Natural killer cell treated with Interleukin-12 subunit alpha and Interleukin-12 subunit beta and Interleukin-15 and Interleukin-18, amount 100 ng/mL, for 72 hours (primary cell): ENCODE results near the gene PWWP2B. TPM values are rescaled to one million over a fixed set of nuclear protein-coding genes. Genes with fewer than 3 reads are reported as not detected.

Experiments used
- ATAC-seq, 2 donors: fragments of 150-1000 bp; cut with Tn5 transposase in 1 of 2; sonication (Bioruptor Pico), chemical (Tn5 transposase) in 1 of 2; 2 replicates each; pipeline ENCODE4 v1.10.0; 2021
- DNase-seq: peaks from one replicate; pipeline ENCODE4 v3.0.0; 2022; ENCODE audit warnings: low spot score
- H3K27ac Mint-ChIP-seq, 2 donors: 1 replicate in 1 of 2; 2 replicates in 1 of 2; pipeline ENCODE4 v1.8.0; 2022; ENCODE audit warnings: mixed read lengths in 2 of 2, mild to moderate bottlenecking in 1 of 2, moderate library complexity in 1 of 2
- H3K27me3 Mint-ChIP-seq, 2 donors: 1 replicate in 1 of 2; 2 replicates in 1 of 2; pipeline ENCODE4 v1.8.0; 2022; ENCODE audit warnings: mixed read lengths in 2 of 2
- H3K36me3 Mint-ChIP-seq: one replicate; pipeline ENCODE4 v1.8.0; 2022; ENCODE audit warnings: mixed read lengths
- H3K4me1 Mint-ChIP-seq, 2 donors: 1 replicate in 1 of 2; 2 replicates in 1 of 2; pipeline ENCODE4 v1.8.0; 2022; ENCODE audit warnings: low read depth in 2 of 2, mixed read lengths in 2 of 2, mild to moderate bottlenecking in 1 of 2
- H3K4me3 Mint-ChIP-seq: one replicate; pipeline ENCODE4 v1.8.0; 2022; ENCODE audit warnings: mixed read lengths
- H3K9me3 Mint-ChIP-seq: 2 replicates; pipeline ENCODE4 v1.8.0; 2022; ENCODE audit warnings: mixed read lengths
- total RNA-seq, 2 donors: library from RNA; stranded (reverse); gene quantifications; one replicate each; pipeline ENCODE4 v1.2.3, GENCODE V29; 2022

PWWP2B gene
- total RNA-seq, 2 donors from 2014 or later, result 15.2 to 17.9 TPM

GRCh38 chr10:132421847-132422751 lies 25.1 kb downstream of the PWWP2B start:
- DNase-seq (no peak), ATAC-seq (no peak)
- no peaks in the 10 kb centered on the region for H3K27me3 Mint-ChIP-seq
- H3K4me3 Mint-ChIP-seq, result peak overlapping the region; percentile 74
- H3K36me3 Mint-ChIP-seq, result no peaks in the 10 kb centered on the region
- peak overlapping the region; percentile 74 to 82 for H3K27ac Mint-ChIP-seq
- H3K9me3 Mint-ChIP-seq, result no peaks in the 10 kb centered on the region
- H3K4me1 Mint-ChIP-seq, result peaks cover 13 to 25% of the 10 kb centered on the region in 2 donors

- H3K4me1 Mint-ChIP-seq, result peaks cover 13 to 25% of the 10 kb centered on the region in 2 donors
- H3K27me3 Mint-ChIP-seq, result no peaks in the 10 kb centered on the region
- no peak for DNase-seq
- peak overlapping the region; percentile 74 for H3K4me3 Mint-ChIP-seq
- ATAC-seq, result no peak
- peak overlapping the region; percentile 74 to 82 for H3K27ac Mint-ChIP-seq
- no peaks in the 10 kb centered on the region for H3K36me3 Mint-ChIP-seq
- H3K9me3 Mint-ChIP-seq, result no peaks in the 10 kb centered on the region
Measured at GRCh38 chr10:132422903-132423825, 26.2 kb downstream of the PWWP2B start.

GRCh38 chr10:132423966-132424861 lies 27.2 kb downstream of the PWWP2B start:
- Mint-ChIP-seq H3K4me3 (no peak overlapping the region), H3K9me3 (no peaks in the 10 kb centered on the region), H3K27me3 (no peaks in the 10 kb centered on the region), H3K4me1 (peaks cover 13 to 25% of the 10 kb centered on the region in 2 donors), H3K36me3 (no peaks in the 10 kb centered on the region), H3K27ac (no peak overlapping the region)
- ATAC-seq (no peak), DNase-seq (no peak)

- H3K27me3 Mint-ChIP-seq, result no peaks in the 10 kb centered on the region
- peaks cover 17 to 27% of the 10 kb centered on the region in 2 donors for H3K4me1 Mint-ChIP-seq
- no peaks in the 10 kb centered on the region for H3K9me3 Mint-ChIP-seq
- no peak overlapping the region for H3K27ac Mint-ChIP-seq
- H3K4me3 Mint-ChIP-seq, result no peak overlapping the region
- DNase-seq, result no peak
- no peak for ATAC-seq
- H3K36me3 Mint-ChIP-seq, result no peaks in the 10 kb centered on the region
Measured at GRCh38 chr10:132425029-132425756, 28.2 kb downstream of the PWWP2B start.

- H3K36me3 Mint-ChIP-seq, result no peaks in the 10 kb centered on the region
- H3K27ac Mint-ChIP-seq, result no peak overlapping the region
- H3K4me3 Mint-ChIP-seq, result no peak overlapping the region
- ATAC-seq, result no peak
- H3K9me3 Mint-ChIP-seq, result no peaks in the 10 kb centered on the region
- no peaks in the 10 kb centered on the region for H3K27me3 Mint-ChIP-seq
- peaks cover 21 to 29% of the 10 kb centered on the region in 2 donors for H3K4me1 Mint-ChIP-seq
- DNase-seq, result no peak
Measured at GRCh38 chr10:132425757-132426155, 28.8 kb downstream of the PWWP2B start.

- no peak overlapping the region for H3K4me3 Mint-ChIP-seq
- ATAC-seq, result no peak
- peaks cover 21% of the 10 kb centered on the region in 2 donors for H3K4me1 Mint-ChIP-seq
- no peak overlapping the region for H3K27ac Mint-ChIP-seq
- H3K9me3 Mint-ChIP-seq, result no peaks in the 10 kb centered on the region
- no peak for DNase-seq
- H3K36me3 Mint-ChIP-seq, result no peaks in the 10 kb centered on the region
- H3K27me3 Mint-ChIP-seq, result no peaks in the 10 kb centered on the region
Measured at GRCh38 chr10:132427006-132427771, 30.2 kb downstream of the PWWP2B start.

- ATAC-seq (peak in 1 of 2 donors; percentile 10), DNase-seq (no peak)
- Mint-ChIP-seq H3K4me1 (peaks cover 15 to 16% of the 10 kb centered on the region in 2 donors), H3K36me3 (no peaks in the 10 kb centered on the region), H3K9me3 (no peaks in the 10 kb centered on the region), H3K27ac (no peak overlapping the region), H3K4me3 (no peak overlapping the region), H3K27me3 (no peaks in the 10 kb centered on the region)
Measured at GRCh38 chr10:132427939-132428367, 31.0 kb downstream of the PWWP2B start.

- no peaks in the 10 kb centered on the region for H3K36me3 Mint-ChIP-seq
- DNase-seq (no peak), ATAC-seq (no peak)
- no peaks in the 10 kb centered on the region for H3K27me3 Mint-ChIP-seq
- no peak overlapping the region for H3K4me3 Mint-ChIP-seq
- H3K9me3 Mint-ChIP-seq, result no peaks in the 10 kb centered on the region
- peaks cover 9 to 10% of the 10 kb centered on the region in 2 donors for H3K4me1 Mint-ChIP-seq
- H3K27ac Mint-ChIP-seq, result no peak overlapping the region
Measured at GRCh38 chr10:132428486-132428995, 31.5 kb downstream of the PWWP2B start.

GRCh38 chr10:132429281-132430230 lies 32.6 kb downstream of the PWWP2B start:
- H3K27ac Mint-ChIP-seq, result no peak overlapping the region
- H3K9me3 Mint-ChIP-seq, result no peaks in the 10 kb centered on the region
- H3K27me3 Mint-ChIP-seq, result no peaks in the 10 kb centered on the region
- H3K4me3 Mint-ChIP-seq, result no peak overlapping the region
- ATAC-seq, result no peak
- DNase-seq, result no peak
- H3K36me3 Mint-ChIP-seq, result no peaks in the 10 kb centered on the region
- peaks cover 8 to 11% of the 10 kb centered on the region in 2 donors for H3K4me1 Mint-ChIP-seq

GRCh38 chr10:132430231-132430743 lies 33.3 kb downstream of the PWWP2B start:
- no peaks in the 10 kb centered on the region for H3K36me3 Mint-ChIP-seq
- no peaks in the 10 kb centered on the region for H3K9me3 Mint-ChIP-seq
- no peak overlapping the region for H3K27ac Mint-ChIP-seq
- H3K4me3 Mint-ChIP-seq, result no peak overlapping the region
- DNase-seq (no peak), ATAC-seq (no peak)
- H3K4me1 Mint-ChIP-seq, result peaks cover 8 to 11% of the 10 kb centered on the region in 2 donors
- H3K27me3 Mint-ChIP-seq, result no peaks in the 10 kb centered on the region

GRCh38 chr10:132430861-132431271 lies 33.9 kb downstream of the PWWP2B start:
- ATAC-seq (no peak), DNase-seq (no peak)
- H3K27ac Mint-ChIP-seq, result no peak overlapping the region
- H3K27me3 Mint-ChIP-seq, result no peaks in the 10 kb centered on the region
- peaks cover 8 to 11% of the 10 kb centered on the region in 2 donors for H3K4me1 Mint-ChIP-seq
- H3K4me3 Mint-ChIP-seq, result no peak overlapping the region
- no peaks in the 10 kb centered on the region for H3K36me3 Mint-ChIP-seq
- H3K9me3 Mint-ChIP-seq, result no peaks in the 10 kb centered on the region
